A549 (cell line): ENCODE measurements around the gene POMC.

Experiments
- CBX8 ChIP-seq: fragments of 200-600 bp; sonication (generic); IDR thresholded peaks from 2 replicates; pipeline ENCODE4 v1.6.1; 2016
- FOSL2 ChIP-seq, 2 experiments: fragments of 450-650 bp in 1 of 2; fragments of >200 bp in 1 of 2; sonication (Bioruptor Twin) in 1 of 2; formaldehyde crosslinking; IDR thresholded peaks; 2 replicates each; pipeline versions ENCODE4 v1.5.0 to v1.6.1; 2016 to 2020; ENCODE audit warnings: mild to moderate bottlenecking in 1 of 2, moderate library complexity in 1 of 2
- POLR2A ChIP-seq: IDR thresholded peaks from 2 replicates; pipeline ENCODE4 v1.6.1; 2012; ENCODE audit warnings: mild to moderate bottlenecking, low read length
- RARB ChIP-seq: fragments of 250-450 bp; sonication (Bioruptor Pico); IDR thresholded peaks from 2 replicates; pipeline ENCODE4 v1.8.0; 2021; ENCODE audit warnings: mild to moderate bottlenecking, moderate library complexity
- SREBF2 ChIP-seq: fragments of 450-650 bp; IDR thresholded peaks from 2 replicates; pipeline ENCODE4 v1.6.1; 2014; ENCODE audit warnings: mild to moderate bottlenecking, moderate library complexity
- TF ChIP-seq, protein P1 (sequence below): fragments of >200 bp; sonication (Bioruptor Twin); formaldehyde crosslinking; IDR thresholded peaks from 3 replicates; pipeline ENCODE4 v1.5.1; 2016
- TF ChIP-seq, protein P2 (sequence below): IDR thresholded peaks from 2 replicates; pipeline ENCODE4 v1.6.1; 2012
- TF ChIP-seq, protein P3 (sequence below): fragments of 150-350 bp; IDR thresholded peaks from 2 replicates; pipeline ENCODE4 v1.6.1; 2014; ENCODE audit warnings: low read depth, mild to moderate bottlenecking, low read length
- TF ChIP-seq, protein P4 (sequence below): fragments of 200-600 bp; sonication (generic); IDR thresholded peaks from 2 replicates; pipeline ENCODE4 v1.6.1; 2016; ENCODE audit warnings: antibody characterized with exemption, mild to moderate bottlenecking, moderate library complexity

DNA sequence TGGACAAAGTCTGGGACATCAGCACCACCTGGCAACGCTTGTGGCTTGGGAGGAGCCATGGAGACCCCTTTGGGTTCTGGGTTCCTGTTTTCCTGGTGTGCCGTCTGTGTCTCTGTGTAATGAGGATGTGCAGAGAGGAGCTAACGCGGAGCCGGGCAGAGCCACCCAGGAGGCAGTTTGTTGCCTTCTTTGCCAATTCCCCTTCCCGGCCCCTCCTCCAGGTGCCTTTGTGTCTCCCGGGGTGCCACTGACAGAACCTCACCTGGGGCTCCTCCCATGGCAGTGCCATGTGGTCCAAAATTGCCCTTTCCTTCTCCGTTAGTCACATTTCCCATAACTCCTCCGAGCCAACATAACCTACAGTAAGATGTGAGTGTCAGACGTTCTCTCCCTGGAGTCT, 13.0 kb downstream of the POMC start:
- TF ChIP-seq POLR2A = no peak
- TF ChIP-seq, protein P1, sequence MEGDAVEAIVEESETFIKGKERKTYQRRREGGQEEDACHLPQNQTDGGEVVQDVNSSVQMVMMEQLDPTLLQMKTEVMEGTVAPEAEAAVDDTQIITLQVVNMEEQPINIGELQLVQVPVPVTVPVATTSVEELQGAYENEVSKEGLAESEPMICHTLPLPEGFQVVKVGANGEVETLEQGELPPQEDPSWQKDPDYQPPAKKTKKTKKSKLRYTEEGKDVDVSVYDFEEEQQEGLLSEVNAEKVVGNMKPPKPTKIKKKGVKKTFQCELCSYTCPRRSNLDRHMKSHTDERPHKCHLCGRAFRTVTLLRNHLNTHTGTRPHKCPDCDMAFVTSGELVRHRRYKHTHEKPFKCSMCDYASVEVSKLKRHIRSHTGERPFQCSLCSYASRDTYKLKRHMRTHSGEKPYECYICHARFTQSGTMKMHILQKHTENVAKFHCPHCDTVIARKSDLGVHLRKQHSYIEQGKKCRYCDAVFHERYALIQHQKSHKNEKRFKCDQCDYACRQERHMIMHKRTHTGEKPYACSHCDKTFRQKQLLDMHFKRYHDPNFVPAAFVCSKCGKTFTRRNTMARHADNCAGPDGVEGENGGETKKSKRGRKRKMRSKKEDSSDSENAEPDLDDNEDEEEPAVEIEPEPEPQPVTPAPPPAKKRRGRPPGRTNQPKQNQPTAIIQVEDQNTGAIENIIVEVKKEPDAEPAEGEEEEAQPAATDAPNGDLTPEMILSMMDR = no peak
- TF ChIP-seq, protein P2, sequence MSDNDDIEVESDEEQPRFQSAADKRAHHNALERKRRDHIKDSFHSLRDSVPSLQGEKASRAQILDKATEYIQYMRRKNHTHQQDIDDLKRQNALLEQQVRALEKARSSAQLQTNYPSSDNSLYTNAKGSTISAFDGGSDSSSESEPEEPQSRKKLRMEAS = no peak
- TF ChIP-seq FOSL2 (IDR thresholded peaks at IDR 0.05) = no peak
- TF ChIP-seq FOSL2 (CRISPR knock-in tag; IDR thresholded peaks at IDR 0.05) = no peak
- TF ChIP-seq, protein P3, sequence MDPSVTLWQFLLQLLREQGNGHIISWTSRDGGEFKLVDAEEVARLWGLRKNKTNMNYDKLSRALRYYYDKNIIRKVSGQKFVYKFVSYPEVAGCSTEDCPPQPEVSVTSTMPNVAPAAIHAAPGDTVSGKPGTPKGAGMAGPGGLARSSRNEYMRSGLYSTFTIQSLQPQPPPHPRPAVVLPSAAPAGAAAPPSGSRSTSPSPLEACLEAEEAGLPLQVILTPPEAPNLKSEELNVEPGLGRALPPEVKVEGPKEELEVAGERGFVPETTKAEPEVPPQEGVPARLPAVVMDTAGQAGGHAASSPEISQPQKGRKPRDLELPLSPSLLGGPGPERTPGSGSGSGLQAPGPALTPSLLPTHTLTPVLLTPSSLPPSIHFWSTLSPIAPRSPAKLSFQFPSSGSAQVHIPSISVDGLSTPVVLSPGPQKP = no peak
- no peak for TF ChIP-seq CBX8
- TF ChIP-seq RARB (CRISPR knock-in tag) = no peak
- TF ChIP-seq, protein P4, sequence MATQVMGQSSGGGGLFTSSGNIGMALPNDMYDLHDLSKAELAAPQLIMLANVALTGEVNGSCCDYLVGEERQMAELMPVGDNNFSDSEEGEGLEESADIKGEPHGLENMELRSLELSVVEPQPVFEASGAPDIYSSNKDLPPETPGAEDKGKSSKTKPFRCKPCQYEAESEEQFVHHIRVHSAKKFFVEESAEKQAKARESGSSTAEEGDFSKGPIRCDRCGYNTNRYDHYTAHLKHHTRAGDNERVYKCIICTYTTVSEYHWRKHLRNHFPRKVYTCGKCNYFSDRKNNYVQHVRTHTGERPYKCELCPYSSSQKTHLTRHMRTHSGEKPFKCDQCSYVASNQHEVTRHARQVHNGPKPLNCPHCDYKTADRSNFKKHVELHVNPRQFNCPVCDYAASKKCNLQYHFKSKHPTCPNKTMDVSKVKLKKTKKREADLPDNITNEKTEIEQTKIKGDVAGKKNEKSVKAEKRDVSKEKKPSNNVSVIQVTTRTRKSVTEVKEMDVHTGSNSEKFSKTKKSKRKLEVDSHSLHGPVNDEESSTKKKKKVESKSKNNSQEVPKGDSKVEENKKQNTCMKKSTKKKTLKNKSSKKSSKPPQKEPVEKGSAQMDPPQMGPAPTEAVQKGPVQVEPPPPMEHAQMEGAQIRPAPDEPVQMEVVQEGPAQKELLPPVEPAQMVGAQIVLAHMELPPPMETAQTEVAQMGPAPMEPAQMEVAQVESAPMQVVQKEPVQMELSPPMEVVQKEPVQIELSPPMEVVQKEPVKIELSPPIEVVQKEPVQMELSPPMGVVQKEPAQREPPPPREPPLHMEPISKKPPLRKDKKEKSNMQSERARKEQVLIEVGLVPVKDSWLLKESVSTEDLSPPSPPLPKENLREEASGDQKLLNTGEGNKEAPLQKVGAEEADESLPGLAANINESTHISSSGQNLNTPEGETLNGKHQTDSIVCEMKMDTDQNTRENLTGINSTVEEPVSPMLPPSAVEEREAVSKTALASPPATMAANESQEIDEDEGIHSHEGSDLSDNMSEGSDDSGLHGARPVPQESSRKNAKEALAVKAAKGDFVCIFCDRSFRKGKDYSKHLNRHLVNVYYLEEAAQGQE = no peak
- no peak for TF ChIP-seq SREBF2
